Naive thymus-derived CD4-positive, alpha-beta T cell (primary cell): Measurements from ENCODE around the gene SPATA9. TPM values are rescaled to one million over a fixed set of nuclear protein-coding genes. Genes with fewer than 3 reads are reported as not detected.
A peak's percentile ranks its signal among the peaks of the same experiment; 100 is the strongest.
"Not testable (repeated sequence)": the region's sequence is repeated elsewhere in the genome, so short reads cannot be mapped to it uniquely, and the experiment has no call there.

ENCODE experiments used
- ATAC-seq: fragments of 150-1000 bp; cut with Tn5 transposase; 2 replicates; pipeline ENCODE4 v1.10.0; 2021; ENCODE audit warnings: mild to moderate bottlenecking, moderate library complexity
- CTCF ChIA-PET: fragments of 350-600 bp; sonication (Branson Sonifier 250); formaldehyde crosslinking; loops from one replicate; lab custom pipeline; 2021; ENCODE audit warnings: antibody characterized with exemption; lab: Charles Lee
- POLR2A ChIA-PET: fragments of 350-600 bp; sonication (Branson Sonifier 250); formaldehyde crosslinking; loops from one replicate; lab custom pipeline; 2021; ENCODE audit warnings: antibody characterized with exemption, inconsistent platforms; lab: Charles Lee
- DNase-seq, 9 donors: peaks; one replicate each; pipeline versions ENCODE4 v3.0.0 to v3.0.0-alpha.2; 2020 to 2022; ENCODE audit warnings: mixed read lengths in 1 of 9
- H3K27ac ChIP-seq: one replicate; pipeline ENCODE4 v1.7.0; 2013; ENCODE audit warnings: mild to moderate bottlenecking, low read depth, low read length, moderate library complexity
- H3K27me3 ChIP-seq, 2 donors: one replicate each; pipeline ENCODE4 v1.7.0; 2013; ENCODE audit warnings: low read length in 2 of 2, mild to moderate bottlenecking in 2 of 2, moderate library complexity in 2 of 2; ENCODE audit not compliant: control insufficient read depth in 2 of 2, insufficient read depth in 2 of 2
- H3K36me3 ChIP-seq, 3 experiments: 1 replicate in 2 of 3; 2 replicates in 1 of 3; pipeline ENCODE4 v1.7.0; 2013; ENCODE audit warnings: low read length in 3 of 3, mild to moderate bottlenecking in 3 of 3, moderate library complexity in 1 of 3; ENCODE audit not compliant: insufficient read depth in 3 of 3, control insufficient read depth in 2 of 3
- H3K4me1 ChIP-seq, 2 donors: one replicate each; pipeline ENCODE4 v1.7.0; 2013; ENCODE audit warnings: low read length in 2 of 2, mild to moderate bottlenecking in 2 of 2, moderate library complexity in 1 of 2; ENCODE audit not compliant: control insufficient read depth in 2 of 2, insufficient read depth in 2 of 2
- H3K4me3 ChIP-seq: 2 replicates; pipeline ENCODE4 v1.7.0; 2013; ENCODE audit warnings: mild to moderate bottlenecking, low read length
- H3K9me3 ChIP-seq, 3 experiments: 1 replicate in 2 of 3; 2 replicates in 1 of 3; pipeline ENCODE4 v1.7.0; 2013; ENCODE audit warnings: low read length in 3 of 3; ENCODE audit not compliant: control insufficient read depth in 2 of 3
- H3K27ac Mint-ChIP-seq, 9 donors: one replicate each; pipeline ENCODE4 v1.8.0; 2020 to 2022; ENCODE audit warnings: mixed read lengths in 9 of 9, mild to moderate bottlenecking in 8 of 9, moderate library complexity in 5 of 9, inconsistent platforms in 2 of 9
- H3K27me3 Mint-ChIP-seq, 5 donors: one replicate each; pipeline ENCODE4 v1.8.0; 2021 to 2022; ENCODE audit warnings: mixed read lengths in 5 of 5, mild to moderate bottlenecking in 1 of 5
- H3K36me3 Mint-ChIP-seq, 5 donors: one replicate each; pipeline ENCODE4 v1.8.0; 2020 to 2022; ENCODE audit warnings: mixed read lengths in 5 of 5, mild to moderate bottlenecking in 3 of 5, inconsistent platforms in 1 of 5
- H3K4me1 Mint-ChIP-seq, 7 donors: one replicate each; pipeline ENCODE4 v1.8.0; 2020 to 2022; ENCODE audit warnings: mixed read lengths in 7 of 7, mild to moderate bottlenecking in 3 of 7, inconsistent platforms in 1 of 7
- H3K4me3 Mint-ChIP-seq, 10 donors: one replicate each; pipeline ENCODE4 v1.8.0; 2020 to 2022; ENCODE audit warnings: mild to moderate bottlenecking in 10 of 10, mixed read lengths in 10 of 10, moderate library complexity in 6 of 10, inconsistent platforms in 2 of 10
- H3K9me3 Mint-ChIP-seq, 11 donors: one replicate each; pipeline ENCODE4 v1.8.0; 2020 to 2022; ENCODE audit warnings: mixed read lengths in 11 of 11, mild to moderate bottlenecking in 4 of 11, inconsistent platforms in 1 of 11, moderate library complexity in 1 of 11
- intact Hi-C, 2 donors: fragments of 100-400 bp; cut with micrococcal nuclease; formaldehyde crosslinking; loops; one replicate each; pipeline ENCODE4 v1.15.1; 2023
- polyA plus RNA-seq, 2 donors: library from polyadenylated mRNA; unstranded; fragments of 300-500 nt; fragmentation: Illumina TruSeq; gene quantifications; one replicate each; pipeline ENCODE4 v1.2.3, GENCODE V29; 2021
- total RNA-seq, 6 experiments: library from RNA in 5 of 6; stranded (reverse) in 5 of 6; gene quantifications; 1 replicate in 5 of 6; 2 replicates in 1 of 6; pipeline ENCODE4 v1.2.3 and lab custom pipeline; 2021 to 2026

The SPATA9 gene
- total and polyA plus RNA-seq, 7 experiments from 2014 or later = 0.66 TPM; not detected in 6

DNA sequence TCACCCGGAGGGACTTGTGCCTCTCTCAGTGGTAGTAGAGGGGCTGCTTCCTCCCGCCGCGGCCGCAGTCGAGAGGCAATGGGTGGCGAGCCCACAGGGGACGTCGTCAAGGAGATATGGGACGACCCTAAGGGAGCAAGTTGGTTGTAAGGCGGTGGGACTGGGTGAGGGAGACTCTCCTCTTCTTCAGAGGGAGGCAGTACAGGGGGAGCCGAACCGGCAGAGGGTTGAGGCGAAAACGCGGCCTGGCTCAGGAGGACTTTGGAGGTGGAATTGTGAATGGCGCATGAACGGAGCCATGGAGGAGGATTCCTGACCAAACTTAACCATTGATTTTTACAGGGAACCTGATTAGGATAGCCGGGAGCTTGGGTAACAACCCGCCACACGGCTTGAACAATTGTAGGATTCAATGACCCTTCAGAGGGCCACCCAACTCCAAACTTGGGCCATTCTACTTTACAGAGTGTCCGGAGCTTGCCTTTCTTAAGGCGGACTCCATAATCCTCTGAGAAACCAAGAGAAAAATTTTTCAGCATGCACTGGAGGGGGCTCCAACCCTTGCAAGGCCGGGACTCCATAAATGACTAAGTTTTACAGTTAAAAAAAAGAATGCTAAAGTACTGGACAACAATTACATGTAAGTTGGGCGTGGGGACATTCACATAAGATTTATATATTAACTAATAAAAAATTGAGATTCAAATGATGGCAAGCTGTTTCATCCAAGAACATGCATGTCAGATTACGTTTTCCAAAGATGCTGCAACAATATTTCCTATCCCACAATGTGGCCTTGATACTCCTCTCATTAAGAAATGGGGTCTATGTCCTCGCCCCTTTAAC, 28.9 kb upstream of the SPATA9 start:
- H3K9me3 ChIP-seq = no peaks in the 10 kb centered on the region
- ChIA-PET CTCF (no interaction called here), POLR2A (interaction anchor here (1.0 kb wide), 1 partner anchor 12 kb away, joined by 3 read pairs; no protein-coding TSS in a partner anchor)
- no peaks in the 10 kb centered on the region for H3K36me3 ChIP-seq
- H3K27ac Mint-ChIP-seq = peak overlapping the region in 1 of 9 donors; percentile 10
- H3K4me1 Mint-ChIP-seq = peaks cover 0 to 19% (median 6%) of the 10 kb centered on the region in 7 donors
- no peak overlapping the region for H3K27ac ChIP-seq
- no peaks in the 10 kb centered on the region for H3K4me1 ChIP-seq
- no peak overlapping the region for H3K4me3 ChIP-seq
- peaks cover 0 to 38% (median 0%) of the 10 kb centered on the region in 5 donors for H3K27me3 Mint-ChIP-seq
- peaks cover 0 to 4% (median 0%) of the 10 kb centered on the region in 5 donors for H3K36me3 Mint-ChIP-seq
- intact Hi-C loops = no loop called here
- no peak overlapping the region for H3K4me3 Mint-ChIP-seq
- DNase-seq (no peak), ATAC-seq (no peak)
- no peaks in the 10 kb centered on the region for H3K9me3 Mint-ChIP-seq
- no peaks in the 10 kb centered on the region for H3K27me3 ChIP-seq

DNA sequence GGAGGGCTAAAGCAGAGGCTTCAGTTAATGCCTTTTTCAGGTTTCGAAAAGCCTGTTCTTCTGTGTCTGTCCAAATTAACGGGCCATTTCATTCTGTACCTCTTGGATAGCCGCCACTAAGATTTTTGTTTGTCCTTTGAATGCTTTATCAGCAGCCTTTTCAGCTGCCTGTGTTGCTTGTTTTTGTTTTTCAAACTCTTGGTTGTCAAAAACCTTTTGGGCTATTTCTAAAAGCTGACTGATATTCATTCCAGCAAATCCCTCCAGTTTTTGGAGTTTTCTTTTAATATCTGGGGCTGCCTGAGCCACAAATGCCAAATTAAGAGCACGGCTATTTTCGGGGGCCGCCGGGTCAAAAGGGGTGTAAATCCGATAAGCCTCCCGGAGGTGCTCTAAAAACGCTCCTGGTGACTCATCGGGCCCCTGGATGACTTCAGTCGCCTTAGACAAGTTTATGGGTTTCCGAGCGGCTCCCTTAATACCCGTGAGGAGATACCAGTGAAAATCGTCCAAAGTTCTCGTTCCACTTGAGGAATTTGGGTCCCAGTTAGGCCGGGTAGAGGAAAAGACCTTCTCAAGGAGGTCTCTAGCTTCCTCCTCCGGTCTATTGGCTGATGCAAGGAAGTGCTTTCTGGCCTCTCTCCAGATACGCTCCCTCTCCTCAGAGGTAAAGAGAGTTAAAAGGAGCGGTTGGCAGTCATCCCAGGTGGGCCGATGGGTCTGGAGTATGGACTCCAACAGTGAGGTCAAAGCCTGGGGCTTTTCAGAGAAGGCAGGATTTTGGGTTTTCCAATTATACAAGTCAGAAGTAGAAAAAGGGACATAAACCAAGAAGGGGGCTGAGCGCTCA, 28.1 kb upstream of the SPATA9 start:
- H3K4me3 ChIP-seq, CTCF ChIA-PET, H3K36me3 Mint-ChIP-seq, H3K9me3 Mint-ChIP-seq, H3K27ac Mint-ChIP-seq, H3K9me3 ChIP-seq, H3K27me3 ChIP-seq, H3K4me1 ChIP-seq, H3K27ac ChIP-seq, POLR2A ChIA-PET, H3K4me3 Mint-ChIP-seq, DNase-seq, ATAC-seq, H3K36me3 ChIP-seq, intact Hi-C loops: not testable (repeated sequence)
- H3K4me1 Mint-ChIP-seq = peaks cover 4 to 11% (median 5%) of the 10 kb centered on the region in 7 donors
- peaks cover 0 to 32% (median 0%) of the 10 kb centered on the region in 5 donors for H3K27me3 Mint-ChIP-seq

DNA sequence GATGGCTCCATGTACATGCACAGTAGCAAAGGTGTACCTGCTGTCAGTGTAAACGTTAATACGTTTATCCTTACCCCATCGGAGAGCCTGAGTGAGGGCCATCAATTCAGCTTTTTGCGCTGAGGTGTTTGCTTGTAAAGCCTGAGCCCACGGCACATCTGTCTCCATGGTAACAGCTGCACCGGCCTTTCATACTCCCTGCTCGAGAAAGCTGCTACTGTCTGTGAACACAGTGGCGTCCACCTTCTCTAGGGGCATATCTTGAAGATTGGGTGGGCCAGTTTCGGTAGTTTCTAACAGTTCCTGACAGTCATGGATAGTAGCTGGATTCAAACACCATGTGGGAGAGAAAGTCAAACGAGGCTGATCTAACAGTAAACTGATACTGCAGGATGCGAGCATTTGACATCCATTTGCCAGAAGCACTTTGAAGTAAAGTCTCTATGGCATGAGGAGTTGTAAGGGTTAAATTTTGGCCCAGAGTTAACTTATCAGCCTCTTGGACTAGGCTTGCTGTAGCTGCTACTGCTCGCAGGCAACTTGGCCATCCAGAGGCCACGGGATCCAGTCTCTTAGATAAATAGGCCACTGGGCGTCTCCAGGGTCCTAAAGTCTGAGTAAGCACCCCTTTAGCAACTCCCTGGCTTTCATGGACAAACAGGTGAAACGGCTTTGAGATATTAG, 27.3 kb upstream of the SPATA9 start:
- Mint-ChIP-seq H3K9me3 (no peaks in the 10 kb centered on the region), H3K27me3 (peaks cover 0 to 28% (median 0%) of the 10 kb centered on the region in 5 donors), H3K4me3 (no peak overlapping the region), H3K27ac (no peak overlapping the region), H3K4me1 (peaks cover 0 to 10% (median 4%) of the 10 kb centered on the region in 7 donors), H3K36me3 (peaks cover 0 to 4% (median 0%) of the 10 kb centered on the region in 5 donors)
- ATAC-seq = no peak
- H3K27ac ChIP-seq = no peak overlapping the region
- no peaks in the 10 kb centered on the region for H3K4me1 ChIP-seq
- no peak overlapping the region for H3K4me3 ChIP-seq
- no peaks in the 10 kb centered on the region for H3K27me3 ChIP-seq
- POLR2A ChIA-PET = no interaction called here
- DNase-seq = no peak
- CTCF ChIA-PET = no interaction called here
- H3K36me3 ChIP-seq = no peaks in the 10 kb centered on the region
- intact Hi-C loops = no loop called here
- no peaks in the 10 kb centered on the region for H3K9me3 ChIP-seq

DNA sequence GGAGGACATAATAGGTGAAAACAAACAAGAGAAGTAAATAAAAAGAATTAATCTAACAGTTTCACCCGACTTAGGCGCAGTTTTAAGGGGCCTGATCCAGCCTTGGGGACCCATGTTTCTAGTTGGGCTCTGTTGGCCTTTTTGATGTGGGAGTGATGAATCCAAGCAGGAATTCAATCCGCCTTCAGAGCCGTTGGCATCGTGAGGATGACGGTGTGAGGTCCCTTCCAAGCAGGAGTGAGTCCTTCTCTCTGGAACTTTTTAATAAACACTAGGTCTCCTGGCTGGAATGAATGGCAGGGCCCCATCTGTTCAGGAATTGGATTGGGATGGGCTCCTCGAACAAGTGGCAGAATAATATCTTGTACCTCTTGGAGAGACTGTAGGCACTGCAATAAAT, 26.1 kb upstream of the SPATA9 start:
- Histone ChIP-seq H3K4me3 (no peak overlapping the region), H3K4me1 (no peaks in the 10 kb centered on the region), H3K36me3 (no peaks in the 10 kb centered on the region), H3K9me3 (no peaks in the 10 kb centered on the region), H3K27ac (no peak overlapping the region), H3K27me3 (no peaks in the 10 kb centered on the region)
- H3K4me3 Mint-ChIP-seq = no peak overlapping the region
- no peak overlapping the region for H3K27ac Mint-ChIP-seq
- DNase-seq = no peak
- H3K27me3 Mint-ChIP-seq = peaks cover 0 to 26% (median 0%) of the 10 kb centered on the region in 5 donors
- no peaks in the 10 kb centered on the region for H3K36me3 Mint-ChIP-seq
- peaks cover 0 to 10% (median 0%) of the 10 kb centered on the region in 7 donors for H3K4me1 Mint-ChIP-seq
- intact Hi-C loops = no loop called here
- POLR2A ChIA-PET = no interaction called here
- H3K9me3 Mint-ChIP-seq = no peaks in the 10 kb centered on the region
- ATAC-seq = no peak
- CTCF ChIA-PET = no interaction called here

DNA sequence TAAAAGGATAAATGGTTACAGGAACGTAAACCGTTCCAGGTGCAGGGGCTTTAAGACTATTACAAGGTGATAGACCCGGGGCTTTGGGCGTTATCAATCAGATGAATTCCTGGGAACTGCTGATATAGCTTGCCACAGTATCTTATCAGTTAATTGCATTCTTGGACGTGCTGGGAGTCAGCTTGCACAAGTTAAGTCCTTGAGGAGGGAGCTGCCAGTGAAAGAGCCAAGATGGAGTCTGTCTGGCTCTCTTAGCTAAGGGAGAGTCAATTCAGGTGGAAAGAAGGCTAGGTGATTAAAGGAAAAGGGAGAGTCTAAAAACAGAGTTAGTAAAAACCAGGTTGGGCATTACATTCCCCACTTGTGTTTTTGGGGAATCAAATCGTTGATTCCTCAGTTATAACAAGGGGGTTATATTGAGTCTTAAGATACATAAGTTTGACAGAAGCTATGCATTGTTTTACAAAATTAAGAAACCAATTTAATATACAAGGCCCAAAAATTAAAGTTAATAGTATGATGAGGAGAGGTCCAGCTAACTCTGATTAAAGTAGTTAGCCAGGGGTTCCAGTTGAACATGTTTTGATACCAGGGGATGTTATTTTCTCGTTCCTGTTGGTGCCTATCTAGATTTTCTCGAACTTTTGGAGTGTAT, 24.9 kb upstream of the SPATA9 start:
- DNase-seq, H3K27me3 ChIP-seq, H3K4me1 ChIP-seq, H3K4me1 Mint-ChIP-seq, CTCF ChIA-PET, H3K4me3 Mint-ChIP-seq, ATAC-seq, POLR2A ChIA-PET, H3K9me3 ChIP-seq, H3K36me3 Mint-ChIP-seq, H3K36me3 ChIP-seq, H3K27ac ChIP-seq, intact Hi-C loops, H3K4me3 ChIP-seq, H3K9me3 Mint-ChIP-seq: not testable (repeated sequence)
- H3K27me3 Mint-ChIP-seq = peaks cover 0 to 30% (median 0%) of the 10 kb centered on the region in 5 donors
- peak overlapping the region in 1 of 9 donors; percentile 38 for H3K27ac Mint-ChIP-seq

DNA sequence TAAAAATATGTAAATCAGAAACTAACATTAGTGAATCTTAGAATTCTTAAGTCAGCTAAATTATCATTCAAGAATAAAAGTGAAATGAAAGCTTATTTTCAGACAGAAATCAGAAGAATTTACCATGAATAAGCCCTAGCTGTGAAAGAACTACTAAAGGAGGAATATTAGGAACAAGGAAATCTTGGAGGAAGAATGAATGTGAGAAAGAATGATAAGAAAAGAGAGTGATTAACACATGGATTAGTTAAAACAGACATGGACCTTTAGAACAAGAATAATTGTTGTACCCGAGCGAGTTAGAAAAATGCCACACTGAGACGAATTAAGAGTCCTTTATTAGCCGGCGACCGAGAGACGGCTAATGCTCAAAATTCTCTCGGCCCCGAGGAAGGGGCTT, 24.3 kb upstream of the SPATA9 start:
- H3K36me3 ChIP-seq = no peaks in the 10 kb centered on the region
- no peaks in the 10 kb centered on the region for H3K9me3 Mint-ChIP-seq
- ATAC-seq (no peak), DNase-seq (no peak)
- intact Hi-C loops = no loop called here
- H3K9me3 ChIP-seq = no peaks in the 10 kb centered on the region
- peaks cover 0 to 32% (median 0%) of the 10 kb centered on the region in 5 donors for H3K27me3 Mint-ChIP-seq
- H3K27ac Mint-ChIP-seq = peak overlapping the region in 1 of 9 donors; percentile 49
- H3K4me1 ChIP-seq = no peaks in the 10 kb centered on the region
- no peak overlapping the region for H3K27ac ChIP-seq
- H3K4me3 ChIP-seq = no peak overlapping the region
- ChIA-PET CTCF (no interaction called here), POLR2A (no interaction called here)
- H3K4me3 Mint-ChIP-seq = no peak overlapping the region
- peaks cover 0 to 5% (median 0%) of the 10 kb centered on the region in 7 donors for H3K4me1 Mint-ChIP-seq
- H3K27me3 ChIP-seq = no peaks in the 10 kb centered on the region
- no peaks in the 10 kb centered on the region for H3K36me3 Mint-ChIP-seq
